ENCODE data around the gene A4GALT. TPM values are rescaled to one million over a fixed set of nuclear protein-coding genes. Genes with fewer than 3 reads are reported as not detected.

A4GALT gene
- total and polyA plus RNA-seq, 3 donors from 2014 or later = 13.5 to 17.3 (median 15.7) TPM

GRCh38 chr22:42653999-42654398 lies 66.7 kb downstream of the A4GALT start:
- H3K4me3 ChIP-seq = no peak overlapping the region
- no peak overlapping the region for H3K27ac ChIP-seq
- 81 to 89% methylated on average over 4 of the region's 4 CpGs for WGBS, 2 donors

DNA sequence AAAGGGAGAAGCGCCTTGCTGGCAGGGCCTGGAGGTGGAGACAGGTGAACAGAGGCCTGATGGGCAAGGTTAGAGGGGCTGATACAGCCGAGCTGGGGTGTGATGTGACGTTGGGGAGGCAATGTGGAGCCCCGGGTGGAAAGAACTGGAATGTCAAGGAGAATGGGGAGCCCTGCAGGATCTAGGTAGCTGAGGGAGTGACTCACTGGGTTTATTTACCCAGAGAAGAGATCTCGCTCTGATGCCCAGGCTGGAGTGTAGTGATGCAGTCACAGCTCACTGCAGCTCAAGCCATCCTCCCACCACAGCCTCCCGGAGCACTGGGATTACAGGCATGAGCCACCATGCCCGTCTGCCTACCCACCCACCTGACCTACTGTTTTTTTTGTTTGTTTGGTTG lies 69.5 kb downstream of the A4GALT start:
- no peak for TF ChIP-seq POLR2A (IDR thresholded peaks at IDR 0.05)
- TF ChIP-seq, protein P1, sequence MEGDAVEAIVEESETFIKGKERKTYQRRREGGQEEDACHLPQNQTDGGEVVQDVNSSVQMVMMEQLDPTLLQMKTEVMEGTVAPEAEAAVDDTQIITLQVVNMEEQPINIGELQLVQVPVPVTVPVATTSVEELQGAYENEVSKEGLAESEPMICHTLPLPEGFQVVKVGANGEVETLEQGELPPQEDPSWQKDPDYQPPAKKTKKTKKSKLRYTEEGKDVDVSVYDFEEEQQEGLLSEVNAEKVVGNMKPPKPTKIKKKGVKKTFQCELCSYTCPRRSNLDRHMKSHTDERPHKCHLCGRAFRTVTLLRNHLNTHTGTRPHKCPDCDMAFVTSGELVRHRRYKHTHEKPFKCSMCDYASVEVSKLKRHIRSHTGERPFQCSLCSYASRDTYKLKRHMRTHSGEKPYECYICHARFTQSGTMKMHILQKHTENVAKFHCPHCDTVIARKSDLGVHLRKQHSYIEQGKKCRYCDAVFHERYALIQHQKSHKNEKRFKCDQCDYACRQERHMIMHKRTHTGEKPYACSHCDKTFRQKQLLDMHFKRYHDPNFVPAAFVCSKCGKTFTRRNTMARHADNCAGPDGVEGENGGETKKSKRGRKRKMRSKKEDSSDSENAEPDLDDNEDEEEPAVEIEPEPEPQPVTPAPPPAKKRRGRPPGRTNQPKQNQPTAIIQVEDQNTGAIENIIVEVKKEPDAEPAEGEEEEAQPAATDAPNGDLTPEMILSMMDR (IDR thresholded peaks at IDR 0.05) = no peak
- intact Hi-C loops (cut with DNase I; ENCODE audit: low total_unique reads) = no loop called here
- Histone ChIP-seq H3K36me3 (ENCODE audit: low read depth, missing control alignments) (no peaks in the 10 kb centered on the region), H3K27me3 (no peaks in the 10 kb centered on the region), H3K27ac (no peak overlapping the region), H3K4me1 (peaks cover 26% of the 10 kb centered on the region), H3K9me3 (no peaks in the 10 kb centered on the region), H3K4me3 (no peak overlapping the region)
- DNase-seq = no peak
- WGBS, 2 donors = 71 to 78% methylated on average over 7 of the region's 7 CpGs

More at GRCh38 chr22:42653999-42654398, 66.7 kb downstream of the A4GALT start:
- H3K27me3 ChIP-seq = no peaks in the 10 kb centered on the region
- TF ChIP-seq POLR2A (IDR thresholded peaks at IDR 0.05) = no peak
- TF ChIP-seq, protein P1 (IDR thresholded peaks at IDR 0.05) = no peak
- no peaks in the 10 kb centered on the region for H3K9me3 ChIP-seq
- H3K4me1 ChIP-seq = no peaks in the 10 kb centered on the region
- no peaks in the 10 kb centered on the region for H3K36me3 ChIP-seq (ENCODE audit: low read depth, missing control alignments)
- intact Hi-C loops (cut with DNase I; ENCODE audit: low total_unique reads) = no loop called here
- no peak for DNase-seq

DNA sequence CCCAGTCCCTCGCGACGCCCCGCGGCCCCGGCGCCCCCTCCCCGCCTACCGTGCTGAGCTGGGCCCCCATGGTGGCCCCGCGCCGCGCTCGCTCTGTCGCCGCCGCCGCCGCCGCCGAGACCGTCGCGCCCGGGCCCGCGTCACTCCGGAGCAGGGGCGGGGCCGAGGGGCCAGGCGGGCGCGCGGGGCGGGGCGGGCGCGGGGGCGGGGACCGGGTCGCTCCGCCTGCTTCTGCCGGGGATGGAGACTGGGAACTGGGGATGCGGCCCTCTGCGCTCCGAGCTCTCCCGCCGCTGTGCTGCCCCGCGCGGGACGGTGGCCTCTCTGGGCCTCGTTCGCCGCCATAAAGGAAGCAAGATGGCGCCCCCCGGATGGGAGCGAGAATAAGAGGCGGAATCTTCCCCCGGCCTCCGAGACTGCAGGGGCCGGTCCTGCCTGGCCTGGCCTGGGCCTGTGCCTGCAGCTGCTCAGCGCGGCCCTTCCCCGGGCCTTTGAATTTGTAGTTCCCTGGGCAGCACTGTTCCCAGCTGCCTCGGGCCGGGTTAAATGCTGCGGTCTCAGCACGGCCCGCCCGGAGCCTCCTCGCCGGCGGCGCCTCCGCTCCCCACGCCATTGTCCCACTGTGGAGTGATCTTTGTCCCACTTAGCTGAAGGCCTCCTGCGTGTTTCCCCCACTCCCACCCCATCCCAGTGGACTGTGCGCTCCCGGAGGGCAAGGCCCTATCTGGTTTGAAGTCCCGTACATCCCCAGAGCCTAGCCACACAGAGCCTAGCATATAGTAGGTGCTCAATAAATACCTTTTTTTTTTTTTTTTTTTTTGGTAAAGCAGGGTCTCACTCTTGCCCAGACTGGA lies 71.2 kb downstream of the A4GALT start, which contains the start of gene CYB5R3:
Gene CYB5R3 (minus strand): TSS at position 147 of the 854 bp plus-strand sequence. CDS start 77 bp downstream, at position 70.
- H3K4me3 ChIP-seq = peak within 1 kb of the TSS; percentile 88 to 92
- peaks cover 43% of the 10 kb centered on the region for H3K4me1 ChIP-seq
- DNase-seq = peak; percentile 88
- H3K9me3 ChIP-seq = no peaks in the 10 kb centered on the region
- no peaks in the 10 kb centered on the region for H3K27me3 ChIP-seq
- H3K36me3 ChIP-seq (ENCODE audit: low read depth, missing control alignments) = no peaks in the 10 kb centered on the region
- intact Hi-C loops (cut with DNase I; ENCODE audit: low total_unique reads) = no loop called here
- WGBS, 2 donors = 1 to 9% methylated on average over 14 to 31 of the region's 81 CpGs
- peak; percentile 30 for TF ChIP-seq POLR2A (IDR thresholded peaks at IDR 0.05)
- TF ChIP-seq, protein P1 (IDR thresholded peaks at IDR 0.05) = no peak
- H3K27ac ChIP-seq = peak within 1 kb of the TSS; percentile 94

- no peak for TF ChIP-seq POLR2A (IDR thresholded peaks at IDR 0.05)
- TF ChIP-seq, protein P1 (IDR thresholded peaks at IDR 0.05) = no peak
- Histone ChIP-seq H3K36me3 (ENCODE audit: low read depth, missing control alignments) (no peaks in the 10 kb centered on the region), H3K4me1 (peaks cover 52% of the 10 kb centered on the region), H3K27ac (peak overlapping the region; percentile 94), H3K9me3 (no peaks in the 10 kb centered on the region), H3K4me3 (peak overlapping the region; percentile 88 to 92), H3K27me3 (no peaks in the 10 kb centered on the region)
- intact Hi-C loops (cut with DNase I; ENCODE audit: low total_unique reads) = no loop called here
- DNase-seq = peak; percentile 44
- 4 to 6% methylated on average over 25 to 30 of the region's 49 CpGs for WGBS, 2 donors
Measured at GRCh38 chr22:42648368-42649245, 72.1 kb downstream of the A4GALT start.
